Measurements from ENCODE around the gene KRTAP10-11. TPM values are rescaled to one million over a fixed set of nuclear protein-coding genes. Genes with fewer than 3 reads are reported as not detected.
"Not testable (repeated sequence)": the region's sequence is repeated elsewhere in the genome, so short reads cannot be mapped to it uniquely, and the experiment has no call there.

The KRTAP10-11 gene
- total RNA-seq, 2 donors from 2014 or later, result not detected

- Mint-ChIP-seq H3K4me3 (no peak within 1 kb of the TSS), H3K9me3 (peaks cover 2 to 15% of the 10 kb centered on the region in 2 donors), H3K27ac (peak within 1 kb of the TSS; percentile 27), H3K36me3 (ENCODE audit: insufficient read depth in 2 of 2) (peaks cover 9 to 12% of the 10 kb centered on the region in 2 donors), H3K4me1 (ENCODE audit: low read depth) (no peaks in the 10 kb centered on the region), H3K27me3 (ENCODE audit: low read depth) (no peaks in the 10 kb centered on the region)
- DNase-seq, result no peak
- no peak for ATAC-seq (replicated peaks in 1 of 2)
Observed at GRCh38 chr21:44666401-44667320, 20.4 kb downstream of the KRTAP10-11 start, which contains the start of gene KRTAP12-2. Gene KRTAP12-2 (minus strand): TSS chr21:44666927. CDS start chr21:44666886, 41 bp downstream.

- Mint-ChIP-seq H3K4me1 (ENCODE audit: low read depth) (no peaks in the 10 kb centered on the region), H3K27ac (peak overlapping the region; percentile 28), H3K9me3 (peaks cover 3 to 13% of the 10 kb centered on the region in 2 donors), H3K27me3 (ENCODE audit: low read depth) (no peaks in the 10 kb centered on the region), H3K4me3 (no peak overlapping the region), H3K36me3 (ENCODE audit: insufficient read depth in 2 of 2) (peaks cover 7 to 15% of the 10 kb centered on the region in 2 donors)
- ATAC-seq (replicated peaks in 1 of 2) (no peak), DNase-seq (no peak)
Observed at GRCh38 chr21:44667612-44668011, 21.4 kb downstream of the KRTAP10-11 start.

GRCh38 chr21:44670642-44671432, 24.6 kb downstream of the KRTAP10-11 start:
- DNase-seq (no peak), ATAC-seq (replicated peaks in 1 of 2) (no peak)
- Mint-ChIP-seq H3K27me3 (ENCODE audit: low read depth) (no peaks in the 10 kb centered on the region), H3K27ac (no peak overlapping the region), H3K9me3 (peaks cover 9 to 15% of the 10 kb centered on the region in 2 donors), H3K4me3 (no peak overlapping the region), H3K4me1 (ENCODE audit: low read depth) (no peaks in the 10 kb centered on the region), H3K36me3 (ENCODE audit: insufficient read depth in 2 of 2) (peaks cover 12 to 19% of the 10 kb centered on the region in 2 donors)

GRCh38 chr21:44671911-44672310, 25.7 kb downstream of the KRTAP10-11 start:
- Mint-ChIP-seq H3K4me3 (no peak overlapping the region), H3K9me3 (peaks cover 9 to 15% of the 10 kb centered on the region in 2 donors), H3K27me3 (ENCODE audit: low read depth) (no peaks in the 10 kb centered on the region), H3K27ac (no peak overlapping the region), H3K36me3 (ENCODE audit: insufficient read depth in 2 of 2) (peaks cover 12 to 19% of the 10 kb centered on the region in 2 donors), H3K4me1 (ENCODE audit: low read depth) (no peaks in the 10 kb centered on the region)
- no peak for DNase-seq
- ATAC-seq (replicated peaks in 1 of 2), result no peak

GRCh38 chr21:44677881-44678280, 31.7 kb downstream of the KRTAP10-11 start:
- no peak overlapping the region for H3K27ac Mint-ChIP-seq
- ATAC-seq (replicated peaks in 1 of 2) (no peak), DNase-seq (no peak)
- peaks cover 1 to 4% of the 10 kb centered on the region in 2 donors for H3K36me3 Mint-ChIP-seq (ENCODE audit: insufficient read depth in 2 of 2)
- no peaks in the 10 kb centered on the region for H3K4me1 Mint-ChIP-seq (ENCODE audit: low read depth)
- H3K9me3 Mint-ChIP-seq, result peaks cover 1 to 3% of the 10 kb centered on the region in 2 donors
- H3K4me3 Mint-ChIP-seq, result no peak overlapping the region
- no peaks in the 10 kb centered on the region for H3K27me3 Mint-ChIP-seq (ENCODE audit: low read depth)

GRCh38 chr21:44681152-44681551, 34.9 kb downstream of the KRTAP10-11 start:
- peaks cover 8% of the 10 kb centered on the region for H3K4me1 Mint-ChIP-seq (ENCODE audit: low read depth)
- ATAC-seq (replicated peaks in 1 of 2) (no peak), DNase-seq (no peak)
- H3K4me3 Mint-ChIP-seq, result no peak overlapping the region
- H3K9me3 Mint-ChIP-seq, result no peaks in the 10 kb centered on the region
- H3K27me3 Mint-ChIP-seq (ENCODE audit: low read depth), result peaks cover 8% of the 10 kb centered on the region
- no peak overlapping the region for H3K27ac Mint-ChIP-seq
- no peaks in the 10 kb centered on the region for H3K36me3 Mint-ChIP-seq (ENCODE audit: insufficient read depth in 2 of 2)

GRCh38 chr21:44681861-44682579, 35.8 kb downstream of the KRTAP10-11 start, which contains the start of gene KRTAP12-1:
Gene KRTAP12-1 (minus strand): TSS chr21:44682163. CDS start chr21:44682123, 40 bp downstream.
- H3K9me3 Mint-ChIP-seq, result no peaks in the 10 kb centered on the region
- H3K4me1 Mint-ChIP-seq (ENCODE audit: low read depth), result peaks cover 14% of the 10 kb centered on the region
- H3K27ac Mint-ChIP-seq, result no peak within 1 kb of the TSS
- peaks cover 8% of the 10 kb centered on the region for H3K27me3 Mint-ChIP-seq (ENCODE audit: low read depth)
- no peaks in the 10 kb centered on the region for H3K36me3 Mint-ChIP-seq (ENCODE audit: insufficient read depth in 2 of 2)
- no peak for DNase-seq
- ATAC-seq (replicated peaks in 1 of 2), result no peak
- no peak within 1 kb of the TSS for H3K4me3 Mint-ChIP-seq

- H3K27ac Mint-ChIP-seq, result no peak overlapping the region
- peaks cover 8% of the 10 kb centered on the region for H3K27me3 Mint-ChIP-seq (ENCODE audit: low read depth)
- H3K9me3 Mint-ChIP-seq, result no peaks in the 10 kb centered on the region
- peaks cover 14% of the 10 kb centered on the region for H3K4me1 Mint-ChIP-seq (ENCODE audit: low read depth)
- H3K4me3 Mint-ChIP-seq, result no peak overlapping the region
- no peaks in the 10 kb centered on the region for H3K36me3 Mint-ChIP-seq (ENCODE audit: insufficient read depth in 2 of 2)
- no peak for DNase-seq
- ATAC-seq (replicated peaks in 1 of 2), result no peak
Observed at GRCh38 chr21:44682580-44683151, 36.5 kb downstream of the KRTAP10-11 start.

GRCh38 chr21:44684077-44684476, 37.9 kb downstream of the KRTAP10-11 start:
- ATAC-seq (replicated peaks in 1 of 2) (no peak), DNase-seq (no peak)
- peak overlapping the region; percentile 27 for H3K27ac Mint-ChIP-seq
- no peak overlapping the region for H3K4me3 Mint-ChIP-seq
- peaks cover 8% of the 10 kb centered on the region for H3K27me3 Mint-ChIP-seq (ENCODE audit: low read depth)
- no peaks in the 10 kb centered on the region for H3K9me3 Mint-ChIP-seq
- no peaks in the 10 kb centered on the region for H3K36me3 Mint-ChIP-seq (ENCODE audit: insufficient read depth in 2 of 2)
- peaks cover 14% of the 10 kb centered on the region for H3K4me1 Mint-ChIP-seq (ENCODE audit: low read depth)

- Mint-ChIP-seq H3K36me3 (ENCODE audit: insufficient read depth in 2 of 2) (no peaks in the 10 kb centered on the region), H3K4me1 (ENCODE audit: low read depth) (peaks cover 14% of the 10 kb centered on the region), H3K27me3 (ENCODE audit: low read depth) (peaks cover 8% of the 10 kb centered on the region), H3K27ac (no peak overlapping the region), H3K9me3 (no peaks in the 10 kb centered on the region), H3K4me3 (no peak overlapping the region)
- no peak for ATAC-seq (replicated peaks in 1 of 2)
- DNase-seq, result no peak
Observed at GRCh38 chr21:44684483-44684882, 38.3 kb downstream of the KRTAP10-11 start.

GRCh38 chr21:44685050-44685449, 38.8 kb downstream of the KRTAP10-11 start:
- not testable (repeated sequence) for H3K27me3 Mint-ChIP-seq (ENCODE audit: low read depth); ATAC-seq (replicated peaks in 1 of 2); H3K27ac Mint-ChIP-seq; H3K9me3 Mint-ChIP-seq; H3K4me3 Mint-ChIP-seq; H3K36me3 Mint-ChIP-seq (ENCODE audit: insufficient read depth in 2 of 2); DNase-seq
- peaks cover 14% of the 10 kb centered on the region for H3K4me1 Mint-ChIP-seq (ENCODE audit: low read depth)

GRCh38 chr21:44686000-44686781, 40.0 kb downstream of the KRTAP10-11 start:
- peaks cover 15% of the 10 kb centered on the region for H3K4me1 Mint-ChIP-seq (ENCODE audit: low read depth)
- peaks cover 8% of the 10 kb centered on the region for H3K27me3 Mint-ChIP-seq (ENCODE audit: low read depth)
- no peaks in the 10 kb centered on the region for H3K9me3 Mint-ChIP-seq
- ATAC-seq (replicated peaks in 1 of 2), result peak; percentile 65 to 79
- no peaks in the 10 kb centered on the region for H3K36me3 Mint-ChIP-seq (ENCODE audit: insufficient read depth in 2 of 2)
- no peak overlapping the region for H3K27ac Mint-ChIP-seq
- peak overlapping the region in 1 of 2 donors; percentile 38 for H3K4me3 Mint-ChIP-seq
- no peak for DNase-seq

Data from activated T-cell treated with anti-CD3 and anti-CD28 coated beads, Interleukin-2, amount 50 U/mL, for 72 hours (primary cell).